Neural cell (in vitro differentiated cells): ENCODE results near the gene SRP19.

Source experiments
- CTCF ChIP-seq: fragments of 450-650 bp; IDR thresholded peaks from 2 replicates; pipeline ENCODE4 v1.5.1; 2014; ENCODE audit warnings: antibody characterized with exemption, mild to moderate bottlenecking, moderate library complexity; ENCODE audit not compliant: poor library complexity, severe bottlenecking
- EP300 ChIP-seq: fragments of 450-650 bp; conservative IDR thresholded peaks from 2 replicates; pipeline ENCODE4 v1.6.1; 2014; ENCODE audit warnings: antibody characterized with exemption, mild to moderate bottlenecking, moderate library complexity; ENCODE audit not compliant: poor library complexity, severe bottlenecking
- RAD21 ChIP-seq: fragments of 450-650 bp; conservative IDR thresholded peaks from 2 replicates; pipeline ENCODE4 v1.6.1; 2014; ENCODE audit warnings: antibody characterized with exemption, mild to moderate bottlenecking, moderate library complexity
- REST ChIP-seq: IDR thresholded peaks from 2 replicates; pipeline ENCODE4 v1.6.1; 2012; ENCODE audit warnings: borderline replicate concordance
- TAF1 ChIP-seq: IDR thresholded peaks from 2 replicates; pipeline ENCODE4 v1.6.1; 2012; ENCODE audit warnings: low read depth

GRCh38 chr5:112885001-112885400, 23.9 kb downstream of the SRP19 start:
- TF ChIP-seq TAF1 (no peak), REST (no peak), CTCF (no peak), RAD21 (no peak), EP300 (no peak)
